Stomach (tissue), 4 donors: ENCODE results near the gene ARHGAP24.

Experiments used
- EP300 ChIP-seq: sonication (generic); formaldehyde crosslinking; IDR thresholded peaks from one replicate; pipeline ENCODE4 v1.6.1; 2017; ENCODE audit warnings: antibody characterized with exemption
- POLR2A ChIP-seq, 4 donors: fragments of 450-650 bp; IDR thresholded peaks; one replicate each; pipeline ENCODE4 v1.6.1; 2016; ENCODE audit warnings: antibody characterized with exemption in 4 of 4, control low read depth in 2 of 4, mild to moderate bottlenecking in 1 of 4, moderate library complexity in 1 of 4
- TF ChIP-seq, protein P1 (sequence below), 7 experiments: fragments of 450-650 bp in 4 of 7; fragments of 200-600 bp in 3 of 7; sonication (generic) in 3 of 7; IDR thresholded peaks; one replicate each; pipeline ENCODE4 v1.5.1; 2016 to 2019; ENCODE audit warnings: antibody characterized with exemption in 7 of 7, control low read depth in 2 of 7, mild to moderate bottlenecking in 1 of 7

- TF ChIP-seq POLR2A (IDR thresholded peaks at IDR 0.05) (no peak), EP300 (no peak)
- TF ChIP-seq, protein P1, sequence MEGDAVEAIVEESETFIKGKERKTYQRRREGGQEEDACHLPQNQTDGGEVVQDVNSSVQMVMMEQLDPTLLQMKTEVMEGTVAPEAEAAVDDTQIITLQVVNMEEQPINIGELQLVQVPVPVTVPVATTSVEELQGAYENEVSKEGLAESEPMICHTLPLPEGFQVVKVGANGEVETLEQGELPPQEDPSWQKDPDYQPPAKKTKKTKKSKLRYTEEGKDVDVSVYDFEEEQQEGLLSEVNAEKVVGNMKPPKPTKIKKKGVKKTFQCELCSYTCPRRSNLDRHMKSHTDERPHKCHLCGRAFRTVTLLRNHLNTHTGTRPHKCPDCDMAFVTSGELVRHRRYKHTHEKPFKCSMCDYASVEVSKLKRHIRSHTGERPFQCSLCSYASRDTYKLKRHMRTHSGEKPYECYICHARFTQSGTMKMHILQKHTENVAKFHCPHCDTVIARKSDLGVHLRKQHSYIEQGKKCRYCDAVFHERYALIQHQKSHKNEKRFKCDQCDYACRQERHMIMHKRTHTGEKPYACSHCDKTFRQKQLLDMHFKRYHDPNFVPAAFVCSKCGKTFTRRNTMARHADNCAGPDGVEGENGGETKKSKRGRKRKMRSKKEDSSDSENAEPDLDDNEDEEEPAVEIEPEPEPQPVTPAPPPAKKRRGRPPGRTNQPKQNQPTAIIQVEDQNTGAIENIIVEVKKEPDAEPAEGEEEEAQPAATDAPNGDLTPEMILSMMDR (IDR thresholded peaks at IDR 0.05): no peak
These were observed 391.6 kb downstream of the ARHGAP24 start for GRCh38 chr4:85866508-85866907.
